HEK293 (cell line): Measurements from ENCODE around the gene CPLX1.

ENCODE experiments used
- CTCF ChIA-PET: fragments of 350-600 bp; formaldehyde crosslinking; extraction: SDS; loops from one replicate; lab custom pipeline; 2021; ENCODE audit warnings: antibody characterized with exemption; lab: Yijun Ruan, JAX
- POLR2A ChIA-PET: fragments of 300-600 bp; formaldehyde crosslinking; extraction: SDS; loops from one replicate; lab custom pipeline; 2020; ENCODE audit warnings: antibody characterized with exemption, inconsistent platforms; lab: Yijun Ruan, JAX
- H3K27ac ChIP-seq: fragments of 200-500 bp; sonication (Bioruptor generic); 2 replicates; pipeline ENCODE4 v1.5.1; 2014; ENCODE audit warnings: low read depth, low read length, control low read depth, inconsistent platforms; ENCODE audit errors: extremely low read depth
- H3K36me3 ChIP-seq, 2 experiments: fragments of 200-500 bp in 1 of 2; sonication (Bioruptor generic) in 1 of 2; 1 replicate in 1 of 2; 2 replicates in 1 of 2; pipeline ENCODE4 v1.5.1; 2014 to 2017; ENCODE audit warnings: inconsistent platforms in 2 of 2, low read length in 2 of 2; ENCODE audit not compliant: control insufficient read depth in 2 of 2, insufficient read depth in 1 of 2
- H3K4me1 ChIP-seq: fragments of 200-500 bp; sonication (Bioruptor generic); 2 replicates; pipeline ENCODE4 v1.5.1; 2014; ENCODE audit warnings: mild to moderate bottlenecking, low read length, inconsistent platforms; ENCODE audit not compliant: control insufficient read depth, insufficient read depth
- H3K4me3 ChIP-seq: 2 replicates; pipeline ENCODE4 v1.5.1; 2011; ENCODE audit warnings: low read depth, mild to moderate bottlenecking, control low read depth, low read length, moderate library complexity
- H3K9me3 ChIP-seq: fragments of 200-500 bp; sonication (Bioruptor generic); 2 replicates; pipeline ENCODE4 v1.5.1; 2014; ENCODE audit warnings: low read depth, low read length, inconsistent platforms; ENCODE audit not compliant: control insufficient read depth, insufficient read depth
- ATF2 ChIP-seq: fragments of 450-650 bp; formaldehyde crosslinking; IDR thresholded peaks from 2 replicates; pipeline ENCODE4 v1.5.1; 2016; ENCODE audit warnings: missing biosample characterization, missing genetic modification characterization, low read depth
- GLIS2 ChIP-seq: fragments of 450-650 bp; formaldehyde crosslinking; IDR thresholded peaks from 2 replicates; pipeline ENCODE4 v1.5.1; 2016; ENCODE audit warnings: missing biosample characterization, missing genetic modification characterization
- HOXC10 ChIP-seq: sonication (generic); formaldehyde crosslinking; IDR thresholded peaks from 2 replicates; pipeline ENCODE4 v1.8.1; 2023; ENCODE audit warnings: mild to moderate bottlenecking, missing genetic modification reagents
- KLF1 ChIP-seq: fragments of 450-650 bp; formaldehyde crosslinking; IDR thresholded peaks from 2 replicates; pipeline ENCODE4 v1.5.1; 2016; ENCODE audit warnings: missing biosample characterization, missing genetic modification characterization
- KLF9 ChIP-seq: fragments of 450-650 bp; formaldehyde crosslinking; IDR thresholded peaks from 2 replicates; pipeline ENCODE4 v1.5.1; 2016; ENCODE audit warnings: missing biosample characterization, missing genetic modification characterization, low read depth
- MEIS1 ChIP-seq: sonication (generic); formaldehyde crosslinking; IDR thresholded peaks from 2 replicates; pipeline ENCODE4 v1.8.1; 2022; ENCODE audit warnings: missing genetic modification reagents, mild to moderate bottlenecking, borderline replicate concordance
- ZBTB48 ChIP-seq: fragments of 450-650 bp; formaldehyde crosslinking; IDR thresholded peaks from 2 replicates; pipeline ENCODE4 v1.5.1; 2016; ENCODE audit warnings: missing biosample characterization, missing genetic modification characterization
- ZBTB49 ChIP-seq: fragments of 450-650 bp; formaldehyde crosslinking; IDR thresholded peaks from 2 replicates; pipeline ENCODE4 v1.5.1; 2016; ENCODE audit warnings: missing biosample characterization, missing genetic modification characterization, low read depth
- ZEB2 ChIP-seq: fragments of 450-650 bp; formaldehyde crosslinking; IDR thresholded peaks from 2 replicates; pipeline ENCODE4 v1.5.1; 2016; ENCODE audit warnings: missing biosample characterization, missing genetic modification characterization
- ZNF184 ChIP-seq: fragments of 450-650 bp; IDR thresholded peaks from 2 replicates; pipeline ENCODE4 v1.5.1; 2018; ENCODE audit warnings: missing biosample characterization, mild to moderate bottlenecking, missing genetic modification characterization
- ZNF19 ChIP-seq: fragments of 450-650 bp; formaldehyde crosslinking; IDR thresholded peaks from 2 replicates; pipeline ENCODE4; 2016; ENCODE audit warnings: missing biosample characterization, missing genetic modification characterization, low read depth
- ZNF2 ChIP-seq: fragments of 450-650 bp; formaldehyde crosslinking; IDR thresholded peaks from 2 replicates; pipeline ENCODE4 v1.5.1; 2016; ENCODE audit warnings: missing biosample characterization, missing genetic modification characterization
- ZNF202 ChIP-seq: fragments of 450-650 bp; formaldehyde crosslinking; IDR thresholded peaks from 2 replicates; pipeline ENCODE4 v1.5.1; 2016; ENCODE audit warnings: missing biosample characterization, missing genetic modification characterization, borderline replicate concordance
- ZNF214 ChIP-seq: fragments of 450-650 bp; formaldehyde crosslinking; IDR thresholded peaks from 2 replicates; pipeline ENCODE4 v1.5.1; 2017; ENCODE audit warnings: missing biosample characterization, mild to moderate bottlenecking, missing genetic modification characterization, borderline replicate concordance
- ZNF23 ChIP-seq: fragments of 450-650 bp; formaldehyde crosslinking; IDR thresholded peaks from 2 replicates; pipeline ENCODE4 v1.5.1; 2016; ENCODE audit warnings: missing biosample characterization, missing genetic modification characterization, borderline replicate concordance
- ZNF426 ChIP-seq: fragments of 450-650 bp; formaldehyde crosslinking; IDR thresholded peaks from 2 replicates; pipeline ENCODE4 v1.5.1; 2017; ENCODE audit warnings: missing biosample characterization, missing genetic modification characterization, mild to moderate bottlenecking, inconsistent platforms, moderate library complexity
- ZNF473 ChIP-seq: fragments of 450-650 bp; formaldehyde crosslinking; IDR thresholded peaks from 2 replicates; pipeline ENCODE4 v1.5.1; 2017; ENCODE audit warnings: missing biosample characterization, missing genetic modification characterization
- ZNF48 ChIP-seq: fragments of 450-650 bp; formaldehyde crosslinking; IDR thresholded peaks from 2 replicates; pipeline ENCODE4 v1.5.1; 2016; ENCODE audit warnings: missing biosample characterization, missing genetic modification characterization
- ZNF530 ChIP-seq: fragments of 450-650 bp; formaldehyde crosslinking; IDR thresholded peaks from 2 replicates; pipeline ENCODE4 v1.5.1; 2016; ENCODE audit warnings: low read depth, missing biosample characterization, missing genetic modification characterization
- ZNF654 ChIP-seq: fragments of 450-650 bp; formaldehyde crosslinking; IDR thresholded peaks from 2 replicates; pipeline ENCODE4 v1.5.1; 2016; ENCODE audit warnings: low read depth, missing biosample characterization, missing genetic modification characterization
- ZNF660 ChIP-seq: fragments of 450-650 bp; IDR thresholded peaks from 2 replicates; pipeline ENCODE4 v1.5.1; 2018; ENCODE audit warnings: missing biosample characterization, mild to moderate bottlenecking, missing genetic modification characterization
- ZNF792 ChIP-seq: fragments of 450-650 bp; formaldehyde crosslinking; IDR thresholded peaks from 2 replicates; pipeline ENCODE4 v1.5.1; 2016; ENCODE audit warnings: missing biosample characterization, missing genetic modification characterization
- ZNF830 ChIP-seq: fragments of 450-650 bp; IDR thresholded peaks from 2 replicates; pipeline ENCODE4 v1.5.0; 2018; ENCODE audit warnings: missing biosample characterization, missing genetic modification characterization, low read depth, mild to moderate bottlenecking, moderate library complexity
- TF ChIP-seq, protein P1 (sequence below): sonication (generic); formaldehyde crosslinking; IDR thresholded peaks from 2 replicates; pipeline ENCODE4 v1.8.1; 2022; ENCODE audit warnings: mild to moderate bottlenecking, moderate library complexity, missing genetic modification reagents
- TF ChIP-seq, protein P2 (sequence below): IDR thresholded peaks from 2 replicates; pipeline ENCODE4 v1.6.1; 2011; ENCODE audit warnings: mild to moderate bottlenecking, low read depth, low read length, borderline replicate concordance
- TF ChIP-seq, protein P3 (sequence below): fragments of 450-650 bp; formaldehyde crosslinking; IDR thresholded peaks from 2 replicates; pipeline ENCODE4 v1.5.1; 2016; ENCODE audit warnings: missing biosample characterization, missing genetic modification characterization

CPLX1 gene

GRCh38 chr4:831483-831805, 5.5 kb upstream of the CPLX1 start:
- H3K9me3 ChIP-seq = no peaks in the 10 kb centered on the region

DNA sequence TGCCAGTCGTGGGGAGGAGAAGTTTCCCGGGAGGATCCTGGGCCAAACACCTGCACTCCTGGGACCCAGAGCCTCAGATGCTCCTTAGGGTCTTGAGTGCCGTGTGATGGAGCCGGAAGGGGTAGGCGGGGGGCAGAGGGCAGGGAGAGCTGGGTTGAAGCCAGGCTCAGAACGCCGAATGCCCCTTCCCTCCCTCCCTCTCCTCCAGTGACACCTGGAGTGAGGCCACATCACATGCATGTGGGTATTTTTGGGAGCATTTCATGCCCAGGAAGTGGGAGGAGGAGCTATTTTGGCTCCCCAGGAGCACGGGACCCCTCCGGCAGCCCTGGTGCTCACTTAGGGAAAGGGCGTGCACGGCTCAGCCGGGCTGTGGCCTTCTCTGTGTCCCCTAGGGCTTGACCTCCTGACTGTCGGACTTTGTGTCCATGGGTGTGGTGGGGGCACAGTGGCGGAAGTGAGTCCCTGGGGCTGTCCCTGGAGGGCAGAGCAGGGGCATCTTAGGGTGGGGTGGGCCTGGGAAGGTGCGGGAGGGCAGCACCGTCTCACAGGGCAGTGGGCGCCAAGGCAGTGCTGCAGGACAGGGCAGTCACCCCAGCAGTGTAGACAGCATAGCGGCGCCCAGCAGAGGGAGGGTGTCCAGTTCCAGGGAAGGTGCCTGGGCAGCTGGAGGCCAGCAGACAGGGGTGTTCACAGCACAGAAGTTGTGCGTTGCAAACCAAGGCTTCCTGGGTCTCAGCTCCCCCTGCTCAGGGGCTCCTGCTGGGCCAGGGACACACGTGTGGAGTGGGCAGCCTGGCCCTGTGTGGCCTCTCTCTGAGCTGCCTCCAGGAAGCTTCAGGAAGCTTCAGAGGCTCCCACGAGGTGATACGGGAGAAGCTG, 4.9 kb upstream of the CPLX1 start:
- Histone ChIP-seq H3K27ac (no peak overlapping the region), H3K4me3 (no peak overlapping the region), H3K36me3 (no peaks in the 10 kb centered on the region), H3K4me1 (no peaks in the 10 kb centered on the region)
- CTCF ChIA-PET = interaction anchor here (0.6 kb wide), 1 partner anchor 906 kb away, joined by 3 read pairs; no protein-coding TSS in a partner anchor
- POLR2A ChIA-PET = interaction anchor here (0.8 to 2.0 kb wide), 2 partner anchors 17 to 57 kb away, joined by 4 to 5 read pairs; no protein-coding TSS in a partner anchor
- TF ChIP-seq, protein P1, sequence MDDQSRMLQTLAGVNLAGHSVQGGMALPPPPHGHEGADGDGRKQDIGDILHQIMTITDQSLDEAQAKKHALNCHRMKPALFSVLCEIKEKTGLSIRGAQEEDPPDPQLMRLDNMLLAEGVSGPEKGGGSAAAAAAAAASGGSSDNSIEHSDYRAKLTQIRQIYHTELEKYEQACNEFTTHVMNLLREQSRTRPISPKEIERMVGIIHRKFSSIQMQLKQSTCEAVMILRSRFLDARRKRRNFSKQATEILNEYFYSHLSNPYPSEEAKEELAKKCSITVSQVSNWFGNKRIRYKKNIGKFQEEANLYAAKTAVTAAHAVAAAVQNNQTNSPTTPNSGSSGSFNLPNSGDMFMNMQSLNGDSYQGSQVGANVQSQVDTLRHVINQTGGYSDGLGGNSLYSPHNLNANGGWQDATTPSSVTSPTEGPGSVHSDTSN (CRISPR knock-in tag) = no peak
- TF ChIP-seq KLF9 (tag by site-specific recombination) = no peak
- TF ChIP-seq ZNF23 (tag by site-specific recombination) = no peak
- no peak for TF ChIP-seq ZNF2 (tag by site-specific recombination)
- TF ChIP-seq HOXC10 (CRISPR knock-in tag) = no peak
- TF ChIP-seq ZNF530 (tag by site-specific recombination) = no peak
- TF ChIP-seq KLF1 (tag by site-specific recombination) = 0 out of 2 replicates have a peak, but pooled peaks have one; percentile 6
- TF ChIP-seq, all 188 proteins: peak for 1
- H3K9me3 ChIP-seq = no peaks in the 10 kb centered on the region

More at GRCh38 chr4:831483-831805, 5.5 kb upstream of the CPLX1 start:
- ChIA-PET CTCF (no interaction called here), POLR2A (interaction anchor here (2.0 kb wide), 1 partner anchor 17 kb away, joined by 4 read pairs; no protein-coding TSS in a partner anchor)
- no peak overlapping the region for H3K27ac ChIP-seq
- TF ChIP-seq ZNF660 (tag by site-specific recombination) = no peak
- no peak for TF ChIP-seq ZNF19 (tag by site-specific recombination)
- TF ChIP-seq ZBTB48 (tag by site-specific recombination) = no peak
- TF ChIP-seq ZNF426 (tag by site-specific recombination) = no peak
- no peak for TF ChIP-seq ZNF48
- TF ChIP-seq, protein P2, sequence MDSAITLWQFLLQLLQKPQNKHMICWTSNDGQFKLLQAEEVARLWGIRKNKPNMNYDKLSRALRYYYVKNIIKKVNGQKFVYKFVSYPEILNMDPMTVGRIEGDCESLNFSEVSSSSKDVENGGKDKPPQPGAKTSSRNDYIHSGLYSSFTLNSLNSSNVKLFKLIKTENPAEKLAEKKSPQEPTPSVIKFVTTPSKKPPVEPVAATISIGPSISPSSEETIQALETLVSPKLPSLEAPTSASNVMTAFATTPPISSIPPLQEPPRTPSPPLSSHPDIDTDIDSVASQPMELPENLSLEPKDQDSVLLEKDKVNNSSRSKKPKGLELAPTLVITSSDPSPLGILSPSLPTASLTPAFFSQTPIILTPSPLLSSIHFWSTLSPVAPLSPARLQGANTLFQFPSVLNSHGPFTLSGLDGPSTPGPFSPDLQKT = no peak
- no peak for TF ChIP-seq ZNF654 (tag by site-specific recombination)
- no peak for TF ChIP-seq ZNF23 (tag by site-specific recombination)
- TF ChIP-seq ZNF202 (tag by site-specific recombination) = no peak
- TF ChIP-seq ZNF830 = no peak
- TF ChIP-seq ZNF214 (tag by site-specific recombination) = no peak
- TF ChIP-seq MEIS1 (CRISPR knock-in tag) = no peak
- no peak for TF ChIP-seq ZNF792 (tag by site-specific recombination)
- TF ChIP-seq ZBTB49 = no peak
- TF ChIP-seq ZNF184 (tag by site-specific recombination) = no peak
- TF ChIP-seq, protein P3, sequence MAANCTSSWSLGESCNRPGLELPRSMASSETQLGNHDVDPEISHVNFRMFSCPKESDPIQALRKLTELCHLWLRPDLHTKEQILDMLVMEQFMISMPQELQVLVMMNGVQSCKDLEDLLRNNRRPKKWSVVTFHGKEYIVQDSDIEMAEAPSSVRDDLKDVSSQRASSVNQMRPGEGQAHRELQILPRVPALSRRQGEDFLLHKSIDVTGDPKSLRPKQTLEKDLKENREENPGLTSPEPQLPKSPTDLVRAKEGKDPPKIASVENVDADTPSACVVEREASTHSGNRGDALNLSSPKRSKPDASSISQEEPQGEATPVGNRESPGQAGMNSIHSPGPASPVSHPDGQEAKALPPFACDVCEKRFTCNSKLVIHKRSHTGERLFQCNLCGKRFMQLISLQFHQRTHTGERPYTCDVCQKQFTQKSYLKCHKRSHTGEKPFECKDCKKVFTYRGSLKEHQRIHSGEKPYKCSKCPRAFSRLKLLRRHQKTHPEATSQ = no peak
- TF ChIP-seq GLIS2 = no peak
- TF ChIP-seq ATF2 (tag by site-specific recombination) = no peak
- TF ChIP-seq ZEB2 (tag by site-specific recombination) = no peak
- TF ChIP-seq ZNF473 (tag by site-specific recombination) = no peak
- no peak overlapping the region for H3K4me3 ChIP-seq
- H3K4me1 ChIP-seq = no peaks in the 10 kb centered on the region
- no peaks in the 10 kb centered on the region for H3K36me3 ChIP-seq
